ENCODE data around the gene TRIM34.

TRIM34 gene

GRCh38 chr11:5684036-5684645, 59.3 kb downstream of the TRIM34 start:
- peak in 1 of 2 donors; percentile 10 for DNase-seq (ENCODE audit: low read depth in 2 of 2)
- H3K4me3 ChIP-seq (replicated peaks in 1 of 2; ENCODE audit: low read depth in 2 of 2, low read length in 2 of 2): peak overlapping the region; percentile 47 to 62
- TF ChIP-seq CTCF (IDR thresholded peaks at IDR 0.05; ENCODE audit: low read depth, low read length): no peak

- peak within 1 kb of the TSS; percentile 47 to 62 for H3K4me3 ChIP-seq (replicated peaks in 1 of 2; ENCODE audit: low read depth in 2 of 2, low read length in 2 of 2)
- peak; percentile 98 to 99 for DNase-seq (ENCODE audit: low read depth in 2 of 2)
- TF ChIP-seq CTCF (IDR thresholded peaks at IDR 0.05; ENCODE audit: low read depth, low read length): peak; percentile 75
These were observed 60.0 kb downstream of the TRIM34 start, which contains the start of gene TRIM5 for GRCh38 chr11:5684646-5685362. TRIM5 (minus strand) TSS chr11:5685074; CDS start chr11:5680177, 4,897 bp downstream.

GRCh38 chr11:5686426-5686825, 61.6 kb downstream of the TRIM34 start:
- no peak for DNase-seq (ENCODE audit: low read depth in 2 of 2)
- TF ChIP-seq CTCF (IDR thresholded peaks at IDR 0.05; ENCODE audit: low read depth, low read length): no peak
- H3K4me3 ChIP-seq (replicated peaks in 1 of 2; ENCODE audit: low read depth in 2 of 2, low read length in 2 of 2): no peak overlapping the region

- no peak for TF ChIP-seq CTCF (IDR thresholded peaks at IDR 0.05; ENCODE audit: low read depth, low read length)
- no peak overlapping the region for H3K4me3 ChIP-seq (replicated peaks in 1 of 2; ENCODE audit: low read depth in 2 of 2, low read length in 2 of 2)
- DNase-seq (ENCODE audit: low read depth in 2 of 2): no peak
These were observed 63.7 kb downstream of the TRIM34 start for GRCh38 chr11:5688482-5688881.

- peak; percentile 84 to 93 for DNase-seq (ENCODE audit: low read depth in 2 of 2)
- H3K4me3 ChIP-seq (replicated peaks in 1 of 2; ENCODE audit: low read depth in 2 of 2, low read length in 2 of 2): peak within 1 kb of the TSS; percentile 35 to 64
- no peak for TF ChIP-seq CTCF (IDR thresholded peaks at IDR 0.05; ENCODE audit: low read depth, low read length)
These were observed 64.8 kb downstream of the TRIM34 start, which contains the start of gene TRIM22 for GRCh38 chr11:5689551-5689983. TRIM22 (plus strand) TSS chr11:5689790; CDS start chr11:5696233, 6,443 bp downstream.

GRCh38 chr11:5690216-5690615, 65.4 kb downstream of the TRIM34 start:
- no peak for TF ChIP-seq CTCF (IDR thresholded peaks at IDR 0.05; ENCODE audit: low read depth, low read length)
- peak; percentile 53 to 57 for DNase-seq (ENCODE audit: low read depth in 2 of 2)

More at GRCh38 chr11:5690216-5690615, 65.4 kb downstream of the TRIM34 start:
- H3K4me3 ChIP-seq (replicated peaks in 1 of 2; ENCODE audit: low read depth in 2 of 2, low read length in 2 of 2): peak overlapping the region; percentile 35 to 64
